K562 (cell line): ENCODE measurements around the gene ELL3. TPM values are rescaled to one million over a fixed set of nuclear protein-coding genes. Genes with fewer than 3 reads are reported as not detected.

ENCODE experiments used
- ATAC-seq: fragments of 200-7000 bp; cut with Tn5 transposase; 3 replicates; pipeline ENCODE4 v1.9.1; 2020; ENCODE audit warnings: moderate library complexity
- BruUV-seq: library from RNA; stranded (reverse); fragments of 400-500 nt; replicated peaks from 2 replicates; lab custom pipeline; 2021; lab: Mats Ljungman, UMichigan
- CTCF ChIA-PET: fragments of 300-600 bp; formaldehyde crosslinking; extraction: SDS; loops from one replicate; lab custom pipeline; 2021; ENCODE audit warnings: low intra/inter-chr PET ratio; lab: Yijun Ruan, JAX
- POLR2A ChIA-PET: fragments of 300-600, 350-650 bp; sonication (Branson Sonifier 250); formaldehyde crosslinking; extraction: SDS; loops from one replicate; lab custom pipeline; 2021; ENCODE audit warnings: antibody characterized with exemption, inconsistent platforms; lab: Yijun Ruan, JAX
- DNase-seq, 4 experiments: peaks; one replicate each; pipeline versions ENCODE4 v3.0.0 to v3.0.0-alpha.2; 2011 to 2018; ENCODE audit warnings: low spot score in 3 of 4, mixed read lengths in 3 of 4; ENCODE audit errors: extremely low read depth in 1 of 4
- FAIRE-seq: peaks from 2 replicates; lab custom pipeline; 2011; peaks lifted over from hg19 to GRCh38; lab: Jason Lieb, UNC
- H2AFZ ChIP-seq: 2 replicates; pipeline ENCODE4 v1.6.0; 2011; ENCODE audit warnings: low read depth, low read length, control low read depth, inconsistent platforms
- H3K27ac ChIP-seq: fragments of 200-600 bp; 3 replicates; pipeline ENCODE4 v1.8.0; 2011; ENCODE audit warnings: low read depth, mild to moderate bottlenecking, control low read depth, inconsistent platforms, low read length, moderate library complexity, mixed read lengths; ENCODE audit errors: extremely low read depth
- H3K27me3 ChIP-seq, 2 experiments: fragments of 300-600 bp in 1 of 2; 2 replicates in 1 of 2; 3 replicates in 1 of 2; pipeline versions ENCODE4 v1.6.0 to v1.8.0; 2011; ENCODE audit warnings: inconsistent platforms in 2 of 2, low read length in 2 of 2, mild to moderate bottlenecking in 1 of 2, mixed read lengths in 1 of 2, moderate library complexity in 1 of 2; ENCODE audit not compliant: control insufficient read depth in 2 of 2, insufficient read depth in 2 of 2
- H3K36me3 ChIP-seq: fragments of 300-600 bp; 3 replicates; pipeline ENCODE4 v1.8.0; 2011; ENCODE audit warnings: mild to moderate bottlenecking, low read length, inconsistent platforms; ENCODE audit not compliant: control insufficient read depth, insufficient read depth
- H3K4me1 ChIP-seq, 2 experiments: fragments of 200-600 bp in 1 of 2; replicated peaks in 1 of 2; 2 replicates in 1 of 2; 3 replicates in 1 of 2; pipeline versions ENCODE4 v1.5.1 to v1.8.0; 2011; ENCODE audit warnings: inconsistent platforms in 2 of 2, low read length in 2 of 2, mild to moderate bottlenecking in 1 of 2, mixed read lengths in 1 of 2, moderate library complexity in 1 of 2; ENCODE audit not compliant: control insufficient read depth in 2 of 2, insufficient read depth in 2 of 2
- H3K4me2 ChIP-seq: 2 replicates; pipeline ENCODE4 v1.6.1; 2011; ENCODE audit warnings: low read length, control low read depth, inconsistent platforms, mixed read lengths; ENCODE audit not compliant: insufficient read depth
- H3K4me3 ChIP-seq: fragments of 200-600 bp; sonication (generic), shearing (Covaris generic); 2 replicates; pipeline ENCODE4 v1.5.1; 2016; ENCODE audit warnings: control low read depth, inconsistent platforms
- H3K79me2 ChIP-seq: fragments of 200-600 bp; 3 replicates; pipeline ENCODE4 v1.8.0; 2011; ENCODE audit warnings: low read length, inconsistent platforms; ENCODE audit not compliant: control insufficient read depth, insufficient read depth
- H3K9ac ChIP-seq, 2 experiments: 2 replicates each; pipeline versions ENCODE4 v1.6.0 to v1.6.1; 2011; ENCODE audit warnings: low read depth in 2 of 2, low read length in 2 of 2, control low read depth in 1 of 2, inconsistent platforms in 1 of 2, mild to moderate bottlenecking in 1 of 2, mixed read lengths in 1 of 2; ENCODE audit not compliant: insufficient read depth in 1 of 2
- H3K9me1 ChIP-seq: one replicate; pipeline ENCODE4 v1.6.0; 2011; ENCODE audit warnings: inconsistent platforms, mild to moderate bottlenecking, low read length, moderate library complexity; ENCODE audit not compliant: control insufficient read depth, insufficient read depth
- H3K9me3 ChIP-seq: replicated peaks from 2 replicates; pipeline ENCODE4 v1.5.1; 2011; ENCODE audit warnings: low read depth, low read length, inconsistent platforms; ENCODE audit not compliant: control insufficient read depth, insufficient read depth
- H4K20me1 ChIP-seq: replicated peaks from 2 replicates; pipeline ENCODE4 v1.6.1; 2011; ENCODE audit warnings: low read length, inconsistent platforms, mixed read lengths; ENCODE audit not compliant: control insufficient read depth, insufficient read depth
- CUX1 ChIP-seq: fragments of 200-800 bp; sonication (Bioruptor generic); IDR thresholded peaks from 2 replicates; pipeline ENCODE4 v1.6.1; 2016; ENCODE audit warnings: missing genetic modification characterization, missing compliant biosample characterization
- DEAF1 ChIP-seq: fragments of 450-650 bp; formaldehyde crosslinking; IDR thresholded peaks from 2 replicates; pipeline ENCODE4 v1.4.0; 2020; ENCODE audit warnings: mild to moderate bottlenecking, moderate library complexity
- EGR1 ChIP-seq: fragments of 450-650 bp; conservative IDR thresholded peaks from 2 replicates; pipeline ENCODE4 v1.6.1; 2017; ENCODE audit warnings: mild to moderate bottlenecking
- GTF2F1 ChIP-seq: IDR thresholded peaks from 2 replicates; pipeline ENCODE4 v1.6.1; 2011; ENCODE audit warnings: low read depth, low read length, improper control_type of control experiment
- HMGN3 ChIP-seq: IDR thresholded peaks from 2 replicates; pipeline ENCODE4 v1.6.1; 2011; ENCODE audit warnings: borderline replicate concordance, low read depth, mild to moderate bottlenecking, mixed read lengths, low read length; ENCODE audit not compliant: insufficient read length; ENCODE audit errors: extremely low read depth
- KLF1 ChIP-seq: fragments of 450-650 bp; IDR thresholded peaks from 2 replicates; pipeline ENCODE4 v1.6.1; 2016; ENCODE audit warnings: missing genetic modification characterization, missing compliant biosample characterization
- ZBTB17 ChIP-seq: fragments of 450-650 bp; formaldehyde crosslinking; IDR thresholded peaks from 2 replicates; pipeline ENCODE4 v1.4.0; 2020; ENCODE audit warnings: mild to moderate bottlenecking
- ZNF282 ChIP-seq: sonication (generic); formaldehyde crosslinking; IDR thresholded peaks from 2 replicates; pipeline ENCODE4 v1.8.1; 2023; ENCODE audit warnings: missing genetic modification reagents
- WGBS: fragments of 100-300 bp; shearing (Covaris generic); methylation state at CpG from one replicate; pipeline ENCODE4 v1.1.6; 2016; ENCODE audit warnings: low coverage, mixed read lengths; ENCODE audit not compliant: insufficient coverage; ENCODE audit errors: missing lambda C conversion rate; 5-methylcytosine and 5-hydroxymethylcytosine counted together
- in situ Hi-C: fragments of 300-500 bp; cut with MboI; formaldehyde crosslinking; loops from 4 replicates; pipeline ENCODE4 v1.15.0; 2018; ENCODE audit warnings: inconsistent platforms, mixed read lengths
- intact Hi-C: fragments of 100-400 bp; cut with micrococcal nuclease; formaldehyde crosslinking; loops from 2 replicates; pipeline ENCODE4 v1.14.2; 2022
- polyA plus RNA-seq, 8 experiments: library from polyadenylated mRNA; depleted of rRNA in 4 of 8; stranded (reverse) in 5 of 8; unstranded in 3 of 8; fragments of >200 nt; fragmentation: Nextera tagmentation in 2 of 8; fragmentation: Illumina TruSeq in 1 of 8; extraction: Ambion mirVana in 2 of 8; extraction: Trizol in 1 of 8; gene quantifications; 2 replicates each; pipeline versions ENCODE4 v1.2.1 to v1.2.3, GENCODE V29; 2011 to 2014; ENCODE audit warnings: inconsistent platforms in 1 of 8, missing spikeins in 1 of 8
- total RNA-seq, 7 experiments: library from RNA; depleted of rRNA in 6 of 7; stranded (reverse); fragments of >200 nt in 6 of 7; fragmentation: Illumina TruSeq in 2 of 7; extraction: Trizol in 2 of 7; gene quantifications; 2 replicates each; pipeline versions ENCODE4 v1.2.1 to v1.2.3, GENCODE V29; 2011 to 2021; ENCODE audit warnings: low replicate concordance in 1 of 7
- TF ChIP-seq, protein P1 (sequence below): sonication (generic); formaldehyde crosslinking; IDR thresholded peaks from 2 replicates; pipeline ENCODE4 v1.8.0; 2023; ENCODE audit warnings: mild to moderate bottlenecking, missing genetic modification reagents
- TF ChIP-seq, protein P2 (sequence below): conservative IDR thresholded peaks from 2 replicates; pipeline ENCODE4 v1.6.1; 2011; ENCODE audit warnings: low read depth, mild to moderate bottlenecking, low read length; ENCODE audit not compliant: control insufficient read depth

The ELL3 gene
- total and polyA plus RNA-seq, 9 of the 15 experiments (the other 6 are each of a cell fraction or from before 2014, with no cell fraction given), result 0.80 to 5.2 (median 2.6) TPM

DNA sequence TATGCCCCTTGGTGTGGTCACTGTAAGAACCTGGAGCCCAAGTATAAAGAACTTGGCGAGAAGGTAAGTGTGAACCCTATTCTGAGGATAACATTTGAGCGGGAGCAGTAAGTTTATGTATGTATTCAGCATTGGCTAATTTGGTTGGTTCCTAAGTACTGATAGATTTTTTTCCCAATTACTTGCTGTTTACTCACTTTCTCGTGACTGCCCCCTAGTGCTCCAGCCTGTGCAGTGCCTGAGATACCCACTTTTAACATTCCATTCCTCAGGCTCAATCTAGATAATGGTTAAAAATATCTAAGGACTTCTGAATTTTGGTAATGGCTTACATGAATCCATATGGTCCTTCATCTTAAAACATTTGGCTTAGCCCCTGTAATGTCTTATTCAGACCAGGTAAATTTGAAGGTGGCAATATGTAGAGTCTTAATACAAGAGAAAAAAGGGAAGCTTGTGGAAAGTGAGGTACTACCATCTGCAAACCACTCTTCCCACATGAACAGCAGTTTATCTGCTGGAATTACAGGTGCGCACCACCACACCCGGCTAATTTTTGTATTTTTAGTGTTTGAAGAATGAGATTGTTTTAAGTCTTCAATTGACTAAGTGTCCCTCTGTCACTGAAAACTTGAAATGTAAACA lies 7.1 kb downstream of the ELL3 start:
- Histone ChIP-seq H3K9me3 (no peaks in the 10 kb centered on the region), H3K27me3 (no peaks in the 10 kb centered on the region), H3K4me1 (peaks cover 0 to 2% of the 10 kb centered on the region in 2 experiments; a peak in 2 of 5 replicates), H3K9me1 (no peaks in the 10 kb centered on the region), H3K79me2 (no peaks in the 10 kb centered on the region), H3K27ac (no peak overlapping the region), H3K4me2 (no peak overlapping the region), H3K9ac (no peak overlapping the region), H2AFZ (no peak overlapping the region), H3K4me3 (no peak overlapping the region), H3K36me3 (peaks cover 92% of the 10 kb centered on the region), H4K20me1 (no peaks in the 10 kb centered on the region; the same call in 1 of the 2 replicates)
- BruUV-seq, result no TSS peak
- ChIA-PET POLR2A (no interaction called here), CTCF (interaction anchor here (2.2 kb wide), 1 partner anchor 423 kb away, joined by 10 read pairs; no protein-coding TSS in a partner anchor)
- in situ Hi-C loops (no loop called here), intact Hi-C loops (loop anchor here (5.0 kb wide), 1 partner anchor 327 kb away; no protein-coding TSS in a partner anchor)
- peak; percentile 86 for ATAC-seq
- FAIRE-seq, result peak; percentile 72
- DNase-seq, result peak; percentile 56 to 77 (median 62)
- 59% methylated on average over 5 of the region's 5 CpGs for WGBS
- no peak for TF ChIP-seq HMGN3
- TF ChIP-seq, protein P1, sequence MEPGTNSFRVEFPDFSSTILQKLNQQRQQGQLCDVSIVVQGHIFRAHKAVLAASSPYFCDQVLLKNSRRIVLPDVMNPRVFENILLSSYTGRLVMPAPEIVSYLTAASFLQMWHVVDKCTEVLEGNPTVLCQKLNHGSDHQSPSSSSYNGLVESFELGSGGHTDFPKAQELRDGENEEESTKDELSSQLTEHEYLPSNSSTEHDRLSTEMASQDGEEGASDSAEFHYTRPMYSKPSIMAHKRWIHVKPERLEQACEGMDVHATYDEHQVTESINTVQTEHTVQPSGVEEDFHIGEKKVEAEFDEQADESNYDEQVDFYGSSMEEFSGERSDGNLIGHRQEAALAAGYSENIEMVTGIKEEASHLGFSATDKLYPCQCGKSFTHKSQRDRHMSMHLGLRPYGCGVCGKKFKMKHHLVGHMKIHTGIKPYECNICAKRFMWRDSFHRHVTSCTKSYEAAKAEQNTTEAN, result no peak
- no peak for TF ChIP-seq KLF1 (tag)
- TF ChIP-seq, protein P2, sequence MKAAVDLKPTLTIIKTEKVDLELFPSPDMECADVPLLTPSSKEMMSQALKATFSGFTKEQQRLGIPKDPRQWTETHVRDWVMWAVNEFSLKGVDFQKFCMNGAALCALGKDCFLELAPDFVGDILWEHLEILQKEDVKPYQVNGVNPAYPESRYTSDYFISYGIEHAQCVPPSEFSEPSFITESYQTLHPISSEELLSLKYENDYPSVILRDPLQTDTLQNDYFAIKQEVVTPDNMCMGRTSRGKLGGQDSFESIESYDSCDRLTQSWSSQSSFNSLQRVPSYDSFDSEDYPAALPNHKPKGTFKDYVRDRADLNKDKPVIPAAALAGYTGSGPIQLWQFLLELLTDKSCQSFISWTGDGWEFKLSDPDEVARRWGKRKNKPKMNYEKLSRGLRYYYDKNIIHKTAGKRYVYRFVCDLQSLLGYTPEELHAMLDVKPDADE, result no peak
- no peak for TF ChIP-seq ZBTB17 (CRISPR knock-in tag)
- TF ChIP-seq DEAF1 (CRISPR knock-in tag), result no peak; the same call in 1 of the 2 replicates
- no peak for TF ChIP-seq ZNF282 (CRISPR knock-in tag)
- no peak for TF ChIP-seq EGR1
- no peak for TF ChIP-seq GTF2F1
- no peak for TF ChIP-seq CUX1 (CRISPR knock-in tag)
